Upper lobe of left lung (tissue), 6 donors: ENCODE results near the gene PPP3CA. TPM values are rescaled to one million over a fixed set of nuclear protein-coding genes. Genes with fewer than 3 reads are reported as not detected.

Experiments used
- ATAC-seq, 2 donors: fragments of 200-7000 bp; cut with Tn5 transposase; one replicate each; pipeline ENCODE4 v1.9.1; 2022; ENCODE audit warnings: mild to moderate bottlenecking in 2 of 2, moderate library complexity in 2 of 2; ENCODE audit not compliant: low FRiP score in 2 of 2
- DNase-seq, 2 donors: peaks; one replicate each; pipeline ENCODE4 v3.0.0-alpha.2; 2019 to 2020
- H3K27ac ChIP-seq, 4 donors: fragments of 200-600 bp; sonication (generic); one replicate each; pipeline ENCODE4 v1.5.1; 2016 to 2019
- H3K27me3 ChIP-seq, 4 donors: fragments of 200-600 bp; sonication (generic); one replicate each; pipeline ENCODE4 v1.5.1; 2017 to 2019
- H3K36me3 ChIP-seq, 4 donors: fragments of 200-600 bp; sonication (generic); one replicate each; pipeline ENCODE4 v1.5.1; 2016 to 2019
- H3K4me1 ChIP-seq, 4 donors: fragments of 200-600 bp; sonication (generic); one replicate each; pipeline ENCODE4 v1.5.1; 2018 to 2019
- H3K4me3 ChIP-seq, 4 donors: fragments of 200-600 bp; sonication (generic); one replicate each; pipeline ENCODE4 v1.5.1; 2017 to 2019; ENCODE audit warnings: mild to moderate bottlenecking in 2 of 4, moderate library complexity in 1 of 4
- H3K9me3 ChIP-seq, 4 donors: fragments of 200-600 bp; sonication (generic); one replicate each; pipeline ENCODE4 v1.5.1; 2018 to 2019
- EP300 ChIP-seq, 4 donors: sonication (generic); formaldehyde crosslinking; IDR thresholded peaks; one replicate each; pipeline ENCODE4 v1.5.1; 2017; ENCODE audit warnings: antibody characterized with exemption in 4 of 4, control low read depth in 2 of 4
- POLR2A ChIP-seq, 4 donors: fragments of 450-650 bp; IDR thresholded peaks; one replicate each; pipeline ENCODE4 v1.5.1; 2016 to 2017; ENCODE audit warnings: antibody characterized with exemption in 4 of 4, mild to moderate bottlenecking in 2 of 4
- POLR2AphosphoS5 ChIP-seq, 2 donors: sonication (generic); formaldehyde crosslinking; IDR thresholded peaks; one replicate each; pipeline ENCODE4 v1.5.1; 2017; ENCODE audit warnings: antibody characterized with exemption in 2 of 2
- WGBS, 2 donors: methylation state at CpG; one replicate each; pipeline ENCODE4 v1.1.5; 2017 to 2018; 5-methylcytosine and 5-hydroxymethylcytosine counted together
- total RNA-seq, 6 donors: library from RNA; depleted of rRNA in 4 of 6; stranded (reverse); fragments of >200 nt in 4 of 6; gene quantifications; one replicate each; pipeline versions ENCODE4 v1.1.0 to v1.2.1, GENCODE V29; 2016 to 2021
- TF ChIP-seq, protein P1 (sequence below), 6 experiments: fragments of 450-650 bp in 4 of 6; fragments of 200-600 bp in 2 of 6; sonication (generic) in 2 of 6; IDR thresholded peaks; one replicate each; pipeline ENCODE4 v1.5.1; 2016 to 2019; ENCODE audit warnings: antibody characterized with exemption in 6 of 6
- donor health status: DM: no; HTN: no; CAD: no; lungs with moderate emphysema.
- donor health status: DM: no; HTN: yes; CAD: no; lungs with severe emphysema.

Gene PPP3CA
- total RNA-seq, 6 donors from 2014 or later, result 28.3 to 62.0 (median 50.0) TPM

DNA sequence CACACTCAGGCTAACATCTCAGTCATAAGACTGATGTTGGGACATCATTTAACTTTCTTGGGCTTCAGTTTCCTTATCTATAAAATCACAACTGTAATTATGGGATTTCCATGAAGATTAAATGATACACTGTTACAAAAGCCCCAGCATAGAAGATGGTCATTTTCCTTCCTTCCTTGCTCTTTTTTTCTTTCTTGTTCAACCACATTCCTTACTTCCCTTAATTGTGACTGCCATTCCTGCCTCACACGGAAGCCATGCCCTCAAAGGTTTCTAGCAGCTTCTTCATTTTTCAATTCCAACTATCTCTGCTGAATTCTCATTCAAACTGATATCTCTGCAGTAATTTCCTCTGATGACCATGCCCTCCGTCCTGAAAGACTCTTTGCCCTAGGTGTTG lies 311.8 kb downstream of the PPP3CA start:
- peaks cover 0 to 4% (median 3%) of the 10 kb centered on the region in 4 donors for H3K4me1 ChIP-seq

DNA sequence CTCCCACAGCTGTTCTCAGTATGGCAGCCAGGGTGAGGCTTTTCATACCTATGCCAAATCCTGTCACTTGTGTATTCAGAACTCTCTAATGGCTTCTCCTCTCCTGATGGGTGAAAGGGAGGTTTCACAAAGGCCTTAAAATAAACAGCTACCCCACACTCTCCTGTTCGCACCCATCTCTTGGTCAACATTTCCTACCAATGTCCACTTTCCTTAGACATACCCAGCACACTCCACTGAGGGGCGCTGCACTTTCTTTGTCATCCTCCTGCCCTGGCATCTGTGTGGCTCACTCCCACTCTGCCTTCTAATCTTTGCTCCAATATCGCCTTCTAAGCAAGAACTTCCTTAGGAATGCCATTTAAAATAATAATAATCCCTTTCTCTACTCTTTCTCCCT lies 313.3 kb downstream of the PPP3CA start:
- Histone ChIP-seq H3K9me3 (no peaks in the 10 kb centered on the region), H3K27me3 (no peaks in the 10 kb centered on the region), H3K4me3 (no peak overlapping the region), H3K27ac (no peak overlapping the region), H3K4me1 (peaks cover 0 to 4% (median 3%) of the 10 kb centered on the region in 4 donors), H3K36me3 (peaks cover 0 to 16% (median 6%) of the 10 kb centered on the region in 4 donors)
- DNase-seq (no peak), ATAC-seq (no peak)
- 96 to 98% methylated on average over 3 of the region's 3 CpGs for WGBS, 2 donors
- TF ChIP-seq POLR2AphosphoS5 (IDR thresholded peaks at IDR 0.05) (no peak), POLR2A (IDR thresholded peaks at IDR 0.05) (no peak), EP300 (IDR thresholded peaks at IDR 0.05) (no peak)
- TF ChIP-seq, protein P1, sequence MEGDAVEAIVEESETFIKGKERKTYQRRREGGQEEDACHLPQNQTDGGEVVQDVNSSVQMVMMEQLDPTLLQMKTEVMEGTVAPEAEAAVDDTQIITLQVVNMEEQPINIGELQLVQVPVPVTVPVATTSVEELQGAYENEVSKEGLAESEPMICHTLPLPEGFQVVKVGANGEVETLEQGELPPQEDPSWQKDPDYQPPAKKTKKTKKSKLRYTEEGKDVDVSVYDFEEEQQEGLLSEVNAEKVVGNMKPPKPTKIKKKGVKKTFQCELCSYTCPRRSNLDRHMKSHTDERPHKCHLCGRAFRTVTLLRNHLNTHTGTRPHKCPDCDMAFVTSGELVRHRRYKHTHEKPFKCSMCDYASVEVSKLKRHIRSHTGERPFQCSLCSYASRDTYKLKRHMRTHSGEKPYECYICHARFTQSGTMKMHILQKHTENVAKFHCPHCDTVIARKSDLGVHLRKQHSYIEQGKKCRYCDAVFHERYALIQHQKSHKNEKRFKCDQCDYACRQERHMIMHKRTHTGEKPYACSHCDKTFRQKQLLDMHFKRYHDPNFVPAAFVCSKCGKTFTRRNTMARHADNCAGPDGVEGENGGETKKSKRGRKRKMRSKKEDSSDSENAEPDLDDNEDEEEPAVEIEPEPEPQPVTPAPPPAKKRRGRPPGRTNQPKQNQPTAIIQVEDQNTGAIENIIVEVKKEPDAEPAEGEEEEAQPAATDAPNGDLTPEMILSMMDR (IDR thresholded peaks at IDR 0.05), result no peak

More for the DNA sequence above, 311.8 kb downstream of the PPP3CA start:
- TF ChIP-seq POLR2AphosphoS5 (IDR thresholded peaks at IDR 0.05) (no peak), POLR2A (IDR thresholded peaks at IDR 0.05) (no peak), EP300 (IDR thresholded peaks at IDR 0.05) (no peak)
- TF ChIP-seq, protein P1 (IDR thresholded peaks at IDR 0.05), result no peak
- Histone ChIP-seq H3K27ac (no peak overlapping the region), H3K27me3 (no peaks in the 10 kb centered on the region), H3K9me3 (no peaks in the 10 kb centered on the region), H3K4me3 (no peak overlapping the region), H3K36me3 (peaks cover 0 to 20% (median 6%) of the 10 kb centered on the region in 4 donors)
- DNase-seq (no peak), ATAC-seq (no peak)
- 69 to 75% methylated on average over 2 of the region's 2 CpGs for WGBS, 2 donors

DNA sequence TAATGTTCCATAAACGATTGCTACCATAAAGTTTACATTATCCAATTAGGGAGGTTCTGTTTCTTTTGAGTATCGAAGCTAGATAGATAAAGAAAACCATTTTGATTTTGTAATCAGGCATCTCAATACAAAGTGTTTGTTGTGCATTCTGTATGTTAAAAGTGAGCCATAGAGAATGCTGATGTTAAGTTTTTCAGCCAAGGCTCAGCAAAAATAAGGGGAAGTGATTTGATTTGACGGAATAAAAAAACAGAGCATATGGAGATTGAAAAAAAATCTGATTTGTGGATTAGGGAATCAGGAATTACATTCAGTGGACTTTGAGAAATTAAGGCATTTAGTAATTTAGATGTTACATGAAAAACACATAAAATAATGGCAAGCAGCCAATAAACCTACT lies 314.8 kb downstream of the PPP3CA start:
- H3K9me3 ChIP-seq, result no peaks in the 10 kb centered on the region
- H3K4me1 ChIP-seq, result no peaks in the 10 kb centered on the region
- no peak overlapping the region for H3K27ac ChIP-seq
- peaks cover 0 to 16% (median 6%) of the 10 kb centered on the region in 4 donors for H3K36me3 ChIP-seq
- TF ChIP-seq, protein P1 (IDR thresholded peaks at IDR 0.05), result no peak
- 79 to 84% methylated on average over 3 of the region's 3 CpGs for WGBS, 2 donors
- DNase-seq, result no peak
- no peaks in the 10 kb centered on the region for H3K27me3 ChIP-seq
- no peak for ATAC-seq
- no peak overlapping the region for H3K4me3 ChIP-seq

DNA sequence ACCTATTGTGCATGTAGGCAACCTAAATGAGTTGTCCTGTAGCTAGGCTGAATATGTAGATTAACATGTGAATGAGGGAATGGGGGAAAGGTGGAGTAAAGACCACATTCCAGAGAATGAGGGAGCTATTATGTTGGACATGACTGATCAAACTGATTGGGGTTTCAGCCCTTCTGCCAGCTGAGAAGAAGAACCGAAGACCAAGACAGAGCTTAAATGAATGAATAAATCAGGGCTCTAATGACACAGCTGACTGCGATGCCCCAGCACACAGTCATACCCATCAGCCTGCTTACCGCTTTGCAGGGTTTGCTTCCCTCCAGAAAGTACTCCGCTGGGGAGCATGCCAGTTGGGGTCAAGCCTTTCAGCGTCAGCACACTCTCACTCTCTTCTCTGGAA lies 315.4 kb downstream of the PPP3CA start:
- 73 to 82% methylated on average over 5 of the region's 5 CpGs for WGBS, 2 donors
- Histone ChIP-seq H3K4me3 (no peak overlapping the region), H3K9me3 (no peaks in the 10 kb centered on the region), H3K27ac (no peak overlapping the region), H3K36me3 (peaks cover 0 to 14% (median 6%) of the 10 kb centered on the region in 4 donors), H3K4me1 (no peaks in the 10 kb centered on the region), H3K27me3 (no peaks in the 10 kb centered on the region)
- DNase-seq (no peak), ATAC-seq (no peak)
- TF ChIP-seq, protein P1 (IDR thresholded peaks at IDR 0.05), result no peak
- TF ChIP-seq EP300 (IDR thresholded peaks at IDR 0.05) (no peak), POLR2AphosphoS5 (IDR thresholded peaks at IDR 0.05) (no peak), POLR2A (IDR thresholded peaks at IDR 0.05) (no peak)

DNA sequence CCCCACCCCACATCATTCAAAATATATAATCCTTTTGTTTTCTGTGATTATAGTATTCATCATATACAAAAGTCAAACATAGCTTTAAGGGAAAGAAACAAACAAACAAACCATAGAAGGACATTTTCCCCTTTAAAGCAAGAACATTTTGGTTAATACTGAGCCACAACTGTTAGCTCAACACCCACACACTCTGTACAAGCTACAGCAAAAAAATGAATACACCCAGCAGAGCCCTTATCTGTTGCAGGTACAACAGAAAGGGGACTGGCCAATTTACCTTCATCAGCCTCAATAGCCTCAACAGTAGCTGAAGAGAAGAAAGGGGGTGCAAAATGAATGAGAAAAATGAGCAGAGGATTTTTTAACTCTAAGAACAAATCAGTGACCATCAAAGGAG lies 318.4 kb downstream of the PPP3CA start:
- H3K36me3 ChIP-seq, result peaks cover 0 to 16% (median 6%) of the 10 kb centered on the region in 4 donors
- ATAC-seq, result no peak
- no peaks in the 10 kb centered on the region for H3K4me1 ChIP-seq
- no peaks in the 10 kb centered on the region for H3K9me3 ChIP-seq
- H3K27me3 ChIP-seq, result no peaks in the 10 kb centered on the region
- TF ChIP-seq POLR2AphosphoS5 (IDR thresholded peaks at IDR 0.05) (no peak), POLR2A (IDR thresholded peaks at IDR 0.05) (no peak), EP300 (IDR thresholded peaks at IDR 0.05) (no peak)
- TF ChIP-seq, protein P1 (IDR thresholded peaks at IDR 0.05), result no peak
- no peak overlapping the region for H3K4me3 ChIP-seq
- no peak overlapping the region for H3K27ac ChIP-seq
- DNase-seq, result no peak
